Lower leg skin (tissue), 4 donors: ENCODE measurements around the gene HRH1. TPM values are rescaled to one million over a fixed set of nuclear protein-coding genes. Genes with fewer than 3 reads are reported as not detected.

Source experiments
- DNase-seq, 2 donors: peaks; one replicate each; pipeline ENCODE4 v3.0.0-alpha.2; 2019; ENCODE audit warnings: low spot score in 2 of 2
- H3K4me3 ChIP-seq: fragments of 200-600 bp; sonication (generic); 2 replicates; pipeline ENCODE4 v1.5.1; 2017; ENCODE audit warnings: mild to moderate bottlenecking, low read depth; ENCODE audit not compliant: poor library complexity, severe bottlenecking
- CTCF ChIP-seq, 3 donors: fragments of 450-650 bp; IDR thresholded peaks; one replicate each; pipeline ENCODE4 v1.5.1; 2016; ENCODE audit warnings: antibody characterized with exemption in 3 of 3, mild to moderate bottlenecking in 3 of 3, moderate library complexity in 2 of 3
- POLR2A ChIP-seq, 2 donors: fragments of 450-650 bp; IDR thresholded peaks; one replicate each; pipeline ENCODE4 v1.6.1; 2016 to 2017; ENCODE audit warnings: antibody characterized with exemption in 2 of 2, mild to moderate bottlenecking in 1 of 2, moderate library complexity in 1 of 2
- WGBS, 2 donors: methylation state at CpG; one replicate each; pipeline ENCODE4 v1.1.5; 2018; 5-methylcytosine and 5-hydroxymethylcytosine counted together
- intact Hi-C: fragments of 100-400 bp; cut with DNase I; formaldehyde crosslinking; loops from one replicate; pipeline ENCODE4 v1.15.0; 2023; ENCODE audit warnings: low total_unique reads
- total RNA-seq, 4 donors: library from RNA; depleted of rRNA; stranded (reverse); fragments of >200 nt; gene quantifications; one replicate each; pipeline ENCODE4 v1.1.0, GENCODE V29; 2016

Gene HRH1
- total RNA-seq, 4 donors from 2014 or later, result 6.4 to 19.8 (median 10.1) TPM

GRCh38 chr3:11300970-11301369 is 146.7 kb downstream of the HRH1 start:
- intact Hi-C loops, result no loop called here
- TF ChIP-seq POLR2A (IDR thresholded peaks at IDR 0.05), result no peak
- no peak for TF ChIP-seq CTCF (IDR thresholded peaks at IDR 0.05)
- WGBS, 2 donors, result 86 to 93% methylated on average over 3 of the region's 3 CpGs
- H3K4me3 ChIP-seq, result no peak overlapping the region
- no peak for DNase-seq

GRCh38 chr3:11302444-11302843 is 148.2 kb downstream of the HRH1 start:
- intact Hi-C loops, result no loop called here
- H3K4me3 ChIP-seq, result no peak overlapping the region
- no peak for TF ChIP-seq POLR2A (IDR thresholded peaks at IDR 0.05)
- TF ChIP-seq CTCF (IDR thresholded peaks at IDR 0.05), result no peak
- DNase-seq, result no peak

GRCh38 chr3:11304175-11304574 is 149.9 kb downstream of the HRH1 start:
- TF ChIP-seq CTCF (IDR thresholded peaks at IDR 0.05) (no peak), POLR2A (IDR thresholded peaks at IDR 0.05) (no peak)
- WGBS, 2 donors, result 90 to 94% methylated on average over 6 of the region's 6 CpGs
- no peak for DNase-seq
- intact Hi-C loops, result no loop called here
- no peak overlapping the region for H3K4me3 ChIP-seq

- TF ChIP-seq POLR2A (IDR thresholded peaks at IDR 0.05), result no peak
- TF ChIP-seq CTCF (IDR thresholded peaks at IDR 0.05), result no peak
- DNase-seq, result no peak
- no peak overlapping the region for H3K4me3 ChIP-seq
- intact Hi-C loops, result no loop called here
- 32 to 42% methylated on average over 1 of the region's 1 CpG for WGBS, 2 donors
These were observed 151.2 kb downstream of the HRH1 start for GRCh38 chr3:11305509-11305908.

- DNase-seq, result no peak
- intact Hi-C loops, result no loop called here
- no peak overlapping the region for H3K4me3 ChIP-seq
- WGBS, 2 donors, result 67 to 68% methylated on average over 5 of the region's 5 CpGs
- TF ChIP-seq POLR2A (IDR thresholded peaks at IDR 0.05), result no peak
- TF ChIP-seq CTCF (IDR thresholded peaks at IDR 0.05), result no peak
These were observed 152.7 kb downstream of the HRH1 start for GRCh38 chr3:11306817-11307589.
